Measurements from ENCODE around the gene SLC38A1. TPM values are rescaled to one million over a fixed set of nuclear protein-coding genes. Genes with fewer than 3 reads are reported as not detected.
"Not testable (repeated sequence)": the region's sequence is repeated elsewhere in the genome, so short reads cannot be mapped to it uniquely, and the experiment has no call there.

The SLC38A1 gene
- total and polyA plus RNA-seq, 10 donors = 26.9 to 142 (median 92.6) TPM

DNA sequence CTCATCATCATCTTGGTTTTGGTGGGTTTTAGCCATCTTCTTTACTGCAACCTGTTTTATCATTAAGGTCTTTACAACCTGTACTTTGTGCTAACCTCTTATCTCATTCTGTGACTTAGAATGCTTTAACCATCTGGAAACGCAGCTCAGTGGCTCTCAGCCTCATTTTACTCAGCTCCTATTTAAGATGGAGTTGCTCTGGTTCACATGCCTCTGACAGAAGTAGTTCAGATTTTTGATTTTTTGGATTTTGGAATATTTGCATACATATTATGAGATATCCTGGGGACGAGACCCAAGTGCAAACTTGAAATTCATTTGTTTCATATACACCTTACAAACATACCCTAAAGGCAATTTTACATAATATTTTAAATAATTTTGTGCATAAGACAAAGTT, 10.7 kb downstream of the SLC38A1 start:
- WGBS, 5 donors = 75 to 94% (median 89%) methylated on average over 2 of the region's 2 CpGs
- H3K27me3 ChIP-seq (replicated peaks in 1 of 7) = no peaks in the 10 kb centered on the region
- no peak for DNase-seq
- intact Hi-C loops (cut with DNase I; ENCODE audit: low total_unique reads) = no loop called here
- peaks cover 0 to 37% (median 10%) of the 10 kb centered on the region in 6 donors for H3K36me3 ChIP-seq
- no peak overlapping the region for H3K4me3 ChIP-seq
- TF ChIP-seq POLR2AphosphoS5 (IDR thresholded peaks at IDR 0.05) (no peak), POLR2A (IDR thresholded peaks at IDR 0.05) (no peak), CTCF (IDR thresholded peaks at IDR 0.05 in 8 of 11, conservative IDR thresholded peaks at IDR 0.05 in 3 of 11) (no peak)
- H3K4me1 ChIP-seq = peaks cover 12 to 93% (median 59%) of the 10 kb centered on the region in 6 donors
- no peak overlapping the region for H3K27ac ChIP-seq
- H3K9me3 ChIP-seq = no peaks in the 10 kb centered on the region

DNA sequence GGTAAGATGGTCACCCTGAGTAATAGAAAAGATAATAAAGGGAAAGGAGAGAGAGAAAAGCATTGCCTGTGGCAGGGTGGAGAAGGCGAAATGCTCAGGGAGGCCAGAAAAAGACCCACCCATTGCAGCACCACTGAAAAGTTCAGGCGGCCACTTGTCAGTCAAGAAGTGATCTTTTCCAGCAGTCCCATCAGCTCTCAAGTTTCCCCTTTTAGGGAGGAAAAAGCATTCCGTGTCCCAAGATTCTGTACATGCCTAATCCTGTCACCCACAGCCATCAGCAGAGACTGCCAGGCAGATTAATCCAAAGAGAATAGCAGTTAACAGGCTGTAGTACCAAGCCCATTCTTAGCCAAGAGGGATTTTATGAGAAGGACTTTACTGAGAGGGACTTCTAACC, 11.9 kb downstream of the SLC38A1 start:
- no peak for DNase-seq
- TF ChIP-seq POLR2A (IDR thresholded peaks at IDR 0.05) (no peak), POLR2AphosphoS5 (IDR thresholded peaks at IDR 0.05) (no peak), CTCF (IDR thresholded peaks at IDR 0.05 in 8 of 11, conservative IDR thresholded peaks at IDR 0.05 in 3 of 11) (no peak)
- Histone ChIP-seq H3K36me3 (peaks cover 0 to 49% (median 11%) of the 10 kb centered on the region in 6 donors), H3K27me3 (replicated peaks in 1 of 7) (no peaks in the 10 kb centered on the region), H3K9me3 (peaks cover 0 to 4% (median 0%) of the 10 kb centered on the region in 8 donors), H3K27ac (no peak overlapping the region), H3K4me3 (no peak overlapping the region), H3K4me1 (peaks cover 12 to 81% (median 51%) of the 10 kb centered on the region in 6 donors)
- intact Hi-C loops (cut with DNase I; ENCODE audit: low total_unique reads) = no loop called here
- WGBS, 5 donors = 85 to 94% (median 92%) methylated on average over 3 of the region's 3 CpGs

DNA sequence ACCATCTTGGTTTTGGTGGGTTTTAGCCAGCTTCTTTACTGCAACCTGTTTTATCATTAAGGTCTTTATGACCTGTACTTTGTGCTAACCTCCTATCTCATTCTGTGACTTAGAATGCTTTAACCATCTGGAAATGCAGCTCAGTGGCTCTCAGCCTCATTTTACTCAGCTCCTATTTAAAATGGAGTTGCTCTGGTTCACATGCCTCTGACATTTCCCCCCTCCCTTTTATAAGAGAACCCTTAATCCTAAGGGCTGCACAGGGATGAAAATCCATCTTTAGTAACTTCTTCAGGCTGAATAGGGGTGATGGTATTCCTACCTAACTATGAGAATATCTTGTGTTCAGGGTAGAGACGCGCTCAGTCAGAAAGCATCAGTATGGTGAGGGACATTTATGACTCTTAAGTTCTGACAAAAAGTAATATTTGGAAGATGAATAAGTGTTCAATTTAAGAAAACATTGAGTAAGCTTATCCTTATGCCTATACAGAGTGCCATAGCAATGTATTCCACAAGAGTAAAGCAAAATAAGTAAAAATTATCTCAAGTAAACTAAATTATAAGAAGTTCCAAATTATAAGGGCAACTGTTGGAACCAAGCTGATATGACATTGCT, 15.2 kb downstream of the SLC38A1 start:
- H3K4me1 ChIP-seq = peaks cover 0 to 58% (median 20%) of the 10 kb centered on the region in 6 donors
- peaks cover 0 to 22% (median 6%) of the 10 kb centered on the region in 8 donors for H3K9me3 ChIP-seq
- WGBS, 5 donors = 94 to 100% (median 98%) methylated on average over 2 of the region's 2 CpGs
- H3K4me3 ChIP-seq = no peak overlapping the region
- H3K27ac ChIP-seq = no peak overlapping the region
- intact Hi-C loops (cut with DNase I; ENCODE audit: low total_unique reads) = no loop called here
- DNase-seq = no peak
- no peaks in the 10 kb centered on the region for H3K27me3 ChIP-seq (replicated peaks in 1 of 7)
- no peak for TF ChIP-seq POLR2AphosphoS5 (IDR thresholded peaks at IDR 0.05)
- TF ChIP-seq POLR2A (IDR thresholded peaks at IDR 0.05) = no peak
- TF ChIP-seq CTCF (IDR thresholded peaks at IDR 0.05 in 8 of 11, conservative IDR thresholded peaks at IDR 0.05 in 3 of 11) = no peak
- H3K36me3 ChIP-seq = peaks cover 0 to 69% (median 11%) of the 10 kb centered on the region in 6 donors

DNA sequence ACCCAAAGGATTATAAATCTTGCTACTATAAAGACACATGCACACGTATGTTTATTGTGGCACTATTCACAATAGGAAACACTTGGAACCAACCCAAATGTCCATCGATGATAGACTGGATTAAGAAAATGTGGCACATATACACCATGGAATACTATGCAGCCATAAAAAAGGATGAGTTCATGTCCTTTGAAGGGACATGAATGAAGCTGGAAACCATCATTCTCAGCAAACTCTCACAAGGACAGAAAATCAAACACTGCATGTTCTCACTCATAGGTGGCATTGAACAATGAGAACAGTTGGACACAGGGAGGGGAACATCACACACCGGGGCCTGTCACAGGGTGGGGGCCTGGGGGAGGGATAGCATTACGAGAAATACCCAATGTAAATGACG, 16.8 kb downstream of the SLC38A1 start:
- DNase-seq; H3K4me3 ChIP-seq; H3K27ac ChIP-seq; intact Hi-C loops (cut with DNase I; ENCODE audit: low total_unique reads); H3K27me3 ChIP-seq (replicated peaks in 1 of 7): not testable (repeated sequence)
- Histone ChIP-seq H3K36me3 (peaks cover 0 to 73% (median 11%) of the 10 kb centered on the region in 6 donors), H3K4me1 (peaks cover 0 to 46% (median 11%) of the 10 kb centered on the region in 6 donors), H3K9me3 (peaks cover 0 to 37% (median 18%) of the 10 kb centered on the region in 8 donors)
- 95 to 99% (median 97%) methylated on average over 5 of the region's 5 CpGs for WGBS, 5 donors

DNA sequence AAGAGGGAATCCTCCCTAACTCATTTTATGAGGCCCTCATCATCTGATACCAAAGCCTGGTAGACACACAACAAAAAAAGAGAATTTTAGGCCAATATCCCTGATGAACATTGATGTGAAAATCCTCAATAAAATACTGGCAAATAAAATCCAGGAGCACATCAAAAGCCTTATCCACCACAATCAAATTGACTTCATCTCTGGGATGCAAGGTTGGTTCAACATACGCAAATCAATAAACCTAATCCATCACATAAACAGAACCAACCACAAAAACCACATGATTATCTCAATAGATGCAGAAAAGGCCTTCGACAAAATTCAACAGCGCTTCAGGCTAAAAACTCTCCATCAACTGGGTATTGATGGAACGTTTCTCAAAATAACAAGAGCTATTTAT, 18.9 kb downstream of the SLC38A1 start:
- H3K27me3 ChIP-seq (replicated peaks in 1 of 7); H3K4me3 ChIP-seq; DNase-seq; intact Hi-C loops (cut with DNase I; ENCODE audit: low total_unique reads); H3K27ac ChIP-seq: not testable (repeated sequence)
- WGBS, 5 donors = 64 to 91% (median 82%) methylated on average over 4 of the region's 4 CpGs
- Histone ChIP-seq H3K9me3 (peaks cover 0 to 38% (median 19%) of the 10 kb centered on the region in 8 donors), H3K36me3 (peaks cover 0 to 79% (median 11%) of the 10 kb centered on the region in 6 donors), H3K4me1 (peaks cover 5 to 46% (median 12%) of the 10 kb centered on the region in 6 donors)
